ENCODE data around the gene VARS2. TPM values are rescaled to one million over a fixed set of nuclear protein-coding genes. Genes with fewer than 3 reads are reported as not detected.

Gene VARS2
- total and polyA plus RNA-seq, 9 of the 15 experiments (the other 6 are each of a cell fraction or from before 2014, with no cell fraction given) = 1.6 to 53.6 (median 29.9) TPM

DNA sequence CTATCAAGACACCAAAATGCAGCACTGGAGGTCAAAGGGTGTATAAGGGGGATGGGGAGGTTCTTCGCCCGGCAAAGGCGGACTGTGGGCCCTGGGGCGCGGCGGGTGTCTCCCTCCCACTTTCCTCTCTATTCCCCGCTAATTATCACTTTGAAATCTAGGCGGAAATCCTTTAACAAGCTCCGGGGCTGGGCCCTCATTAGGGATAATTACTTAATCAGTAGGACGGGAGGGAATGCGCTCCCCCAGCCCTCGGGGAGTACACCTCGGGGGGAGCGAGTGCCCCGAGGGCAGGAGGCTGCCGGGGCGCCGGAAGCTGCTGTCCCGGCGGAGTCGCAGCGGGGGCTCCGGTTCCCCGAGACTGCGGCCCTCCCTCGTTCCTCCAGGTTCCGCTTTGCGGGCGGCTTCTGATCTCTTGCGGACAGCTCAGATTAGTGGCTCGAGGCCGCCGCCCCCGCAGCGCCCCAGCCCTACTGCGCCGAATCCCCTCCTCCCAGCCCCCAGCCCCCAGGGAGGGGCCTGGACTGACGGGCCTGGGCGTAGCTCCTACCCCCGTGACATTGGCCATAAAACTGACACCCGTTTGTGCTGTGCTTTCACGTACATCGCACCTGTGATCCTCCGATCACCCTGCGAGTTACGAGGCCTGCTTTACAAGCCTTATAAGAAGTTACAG lies 41.5 kb downstream of the VARS2 start (continued):
- TF ChIP-seq CBFA2T2 (conservative IDR thresholded peaks at IDR 0.05) (peak; percentile 29; the same call in 1 of the 2 replicates), SMARCE1 (IDR thresholded peaks at IDR 0.05) (no peak; the same call in none of the 2 replicates), ZNF766 (CRISPR knock-in tag; conservative IDR thresholded peaks at IDR 0.05) (no peak), RBBP5 (IDR thresholded peaks at IDR 0.05; ENCODE audit: borderline replicate concordance, insufficient read depth, low read length, poor library complexity, severe bottlenecking) (no peak), POLR2A (conservative IDR thresholded peaks at IDR 0.05) (peak; percentile 74), CTBP1 (IDR thresholded peaks at IDR 0.05; ENCODE audit: borderline replicate concordance) (peak; percentile 84), ETV5 (CRISPR knock-in tag; IDR thresholded peaks at IDR 0.05; ENCODE audit: low read depth) (peak; percentile 73; the same call in 1 of the 2 replicates), ZNF263 (CRISPR knock-in tag; IDR thresholded peaks at IDR 0.05; ENCODE audit: borderline replicate concordance) (0 out of 2 replicates have a peak, but pooled peaks have one; percentile 6), ZNF217 (CRISPR knock-in tag; IDR thresholded peaks at IDR 0.05) (no peak), BRD4 (IDR thresholded peaks at IDR 0.05) (peak; percentile 77; the same call in 1 of the 2 replicates), TAF1 (IDR thresholded peaks at IDR 0.05; ENCODE audit: control insufficient read depth, extremely low read depth, insufficient read depth, low read length, severe bottlenecking) (peak; percentile 100), HDAC3 (IDR thresholded peaks at IDR 0.05; ENCODE audit: borderline replicate concordance, partially characterized antibody) (no peak), GATA2 (CRISPR knock-in tag; IDR thresholded peaks at IDR 0.05) (peak; percentile 42; the same call in 1 of the 2 replicates), BRCA1 (IDR thresholded peaks at IDR 0.05) (no peak), BRCA1 (CRISPR knock-in tag; IDR thresholded peaks at IDR 0.05) (no peak; the same call in 1 of the 2 replicates), CBFB (CRISPR knock-in tag; IDR thresholded peaks at IDR 0.05) (peak; percentile 80), HDGF (IDR thresholded peaks at IDR 0.05) (no peak), SMARCA4 (IDR thresholded peaks at IDR 0.05) (peak; percentile 42), ZNF780A (CRISPR knock-in tag; IDR thresholded peaks at IDR 0.05) (no peak), EP300 (IDR thresholded peaks at IDR 0.05; ENCODE audit: low read length) (peak; percentile 55; the same call in 1 of the 2 replicates), TOE1 (IDR thresholded peaks at IDR 0.05; ENCODE audit: borderline replicate concordance) (peak; percentile 75; the same call in 1 of the 2 replicates), TOE1 (CRISPR knock-in tag; IDR thresholded peaks at IDR 0.05; ENCODE audit: borderline replicate concordance, low read depth) (no peak), PHF20 (IDR thresholded peaks at IDR 0.05; ENCODE audit: partially characterized antibody) (peak; percentile 82), FOXJ2 (tag; IDR thresholded peaks at IDR 0.05) (peak; percentile 81; the same call in 1 of the 2 replicates), MYNN (IDR thresholded peaks at IDR 0.05) (peak; percentile 19; the same call in 1 of the 2 replicates), MYNN (CRISPR knock-in tag; IDR thresholded peaks at IDR 0.05) (no peak)
- TF ChIP-seq, protein P1, sequence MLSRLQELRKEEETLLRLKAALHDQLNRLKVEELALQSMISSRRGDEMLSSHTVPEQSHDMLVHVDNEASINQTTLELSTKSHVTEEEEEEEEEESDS (CRISPR knock-in tag; IDR thresholded peaks at IDR 0.05) = no peak
- TF ChIP-seq, protein P2, sequence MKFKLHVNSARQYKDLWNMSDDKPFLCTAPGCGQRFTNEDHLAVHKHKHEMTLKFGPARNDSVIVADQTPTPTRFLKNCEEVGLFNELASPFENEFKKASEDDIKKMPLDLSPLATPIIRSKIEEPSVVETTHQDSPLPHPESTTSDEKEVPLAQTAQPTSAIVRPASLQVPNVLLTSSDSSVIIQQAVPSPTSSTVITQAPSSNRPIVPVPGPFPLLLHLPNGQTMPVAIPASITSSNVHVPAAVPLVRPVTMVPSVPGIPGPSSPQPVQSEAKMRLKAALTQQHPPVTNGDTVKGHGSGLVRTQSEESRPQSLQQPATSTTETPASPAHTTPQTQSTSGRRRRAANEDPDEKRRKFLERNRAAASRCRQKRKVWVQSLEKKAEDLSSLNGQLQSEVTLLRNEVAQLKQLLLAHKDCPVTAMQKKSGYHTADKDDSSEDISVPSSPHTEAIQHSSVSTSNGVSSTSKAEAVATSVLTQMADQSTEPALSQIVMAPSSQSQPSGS (CRISPR knock-in tag; IDR thresholded peaks at IDR 0.05) = no peak
- TF ChIP-seq, protein P3, sequence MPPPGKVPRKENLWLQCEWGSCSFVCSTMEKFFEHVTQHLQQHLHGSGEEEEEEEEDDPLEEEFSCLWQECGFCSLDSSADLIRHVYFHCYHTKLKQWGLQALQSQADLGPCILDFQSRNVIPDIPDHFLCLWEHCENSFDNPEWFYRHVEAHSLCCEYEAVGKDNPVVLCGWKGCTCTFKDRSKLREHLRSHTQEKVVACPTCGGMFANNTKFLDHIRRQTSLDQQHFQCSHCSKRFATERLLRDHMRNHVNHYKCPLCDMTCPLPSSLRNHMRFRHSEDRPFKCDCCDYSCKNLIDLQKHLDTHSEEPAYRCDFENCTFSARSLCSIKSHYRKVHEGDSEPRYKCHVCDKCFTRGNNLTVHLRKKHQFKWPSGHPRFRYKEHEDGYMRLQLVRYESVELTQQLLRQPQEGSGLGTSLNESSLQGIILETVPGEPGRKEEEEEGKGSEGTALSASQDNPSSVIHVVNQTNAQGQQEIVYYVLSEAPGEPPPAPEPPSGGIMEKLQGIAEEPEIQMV (tag; conservative IDR thresholded peaks at IDR 0.05; ENCODE audit: low read depth) = no peak

Data from K562 (cell line).